PC-3 (cell line): Measurements from ENCODE around the gene ADD3. TPM values are rescaled to one million over a fixed set of nuclear protein-coding genes. Genes with fewer than 3 reads are reported as not detected.

ENCODE experiments used
- ATAC-seq: fragments of 200-7000 bp; cut with Tn5 transposase; 2 replicates; pipeline ENCODE4 v1.9.1; 2020; ENCODE audit warnings: mild to moderate bottlenecking, moderate library complexity
- BruUV-seq: library from RNA; stranded (reverse); fragments of 400-500 nt; replicated peaks from 2 replicates; lab custom pipeline; 2021; lab: Mats Ljungman, UMichigan
- CTCF ChIA-PET: fragments of 300-600 bp; sonication (Branson Sonifier 250); formaldehyde crosslinking; loops from one replicate; lab custom pipeline; 2022; ENCODE audit warnings: antibody characterized with exemption; lab: Charles Lee
- POLR2A ChIA-PET: fragments of 300-600 bp; sonication (Branson Sonifier 250); formaldehyde crosslinking; loops from one replicate; lab custom pipeline; 2022; ENCODE audit warnings: antibody characterized with exemption; ENCODE audit not compliant: unreplicated experiment; lab: Charles Lee
- DNase-seq: peaks from one replicate; pipeline ENCODE4 v3.0.0-alpha.2; 2015
- H2AFZ ChIP-seq: fragments of 300-600 bp; sonication (generic); 2 replicates; pipeline ENCODE4 v1.6.0; 2016; ENCODE audit warnings: antibody characterized with exemption, low read length
- H3F3A ChIP-seq: fragments of 300-600 bp; sonication (generic); one replicate; pipeline ENCODE4 v1.6.0; 2017; ENCODE audit warnings: antibody characterized with exemption, low read length, control low read depth, mild to moderate bottlenecking; ENCODE audit not compliant: unreplicated experiment
- H3K27ac ChIP-seq: fragments of 300-600 bp; sonication (generic); 2 replicates; pipeline ENCODE4 v1.5.1; 2016; ENCODE audit warnings: mild to moderate bottlenecking, low read length
- H3K27me3 ChIP-seq: fragments of 300-600 bp; sonication (generic); 2 replicates; pipeline ENCODE4 v1.6.1; 2016; ENCODE audit warnings: low read length, mixed read lengths
- H3K36me3 ChIP-seq: fragments of 300-600 bp; sonication (generic); 2 replicates; pipeline ENCODE4 v1.6.1; 2016; ENCODE audit warnings: low read depth, mixed run types, low read length, mixed read lengths
- H3K4me1 ChIP-seq: fragments of 300-600 bp; sonication (generic); 2 replicates; pipeline ENCODE4 v1.5.1; 2016; ENCODE audit warnings: low read length; ENCODE audit not compliant: insufficient read depth
- H3K4me2 ChIP-seq: fragments of 300-600 bp; sonication (generic); 2 replicates; pipeline ENCODE4 v1.6.0; 2016; ENCODE audit warnings: low read length
- H3K4me3 ChIP-seq: fragments of 300-600 bp; sonication (generic); 2 replicates; pipeline ENCODE4 v1.5.1; 2016; ENCODE audit warnings: mild to moderate bottlenecking, low read length, mixed read lengths
- H3K79me2 ChIP-seq: fragments of 300-600 bp; sonication (generic); 2 replicates; pipeline ENCODE4 v1.6.1; 2017; ENCODE audit warnings: low read length, mixed read lengths
- H3K9ac ChIP-seq: fragments of 300-600 bp; sonication (generic); 2 replicates; pipeline ENCODE4 v1.6.0; 2016; ENCODE audit warnings: mild to moderate bottlenecking, low read length
- H3K9me2 ChIP-seq: fragments of 300-600 bp; sonication (generic); replicated peaks from 2 replicates; pipeline ENCODE4 v1.6.1; 2016; ENCODE audit warnings: mixed run types, low read length, mixed read lengths
- H3K9me3 ChIP-seq: fragments of 300-600 bp; sonication (generic); 2 replicates; pipeline ENCODE4 v1.6.1; 2016; ENCODE audit warnings: low read length, mixed read lengths
- H4K20me1 ChIP-seq: fragments of 300-600 bp; sonication (generic); 2 replicates; pipeline ENCODE4 v1.6.1; 2016; ENCODE audit warnings: low read length, mixed read lengths
- CTCF ChIP-seq: fragments of 300-600 bp; sonication (generic); conservative IDR thresholded peaks from 2 replicates; pipeline ENCODE4 v1.5.1; 2017; ENCODE audit warnings: antibody characterized with exemption, low read depth, mild to moderate bottlenecking, low read length
- EZH2 ChIP-seq: fragments of 300-600 bp; sonication (generic); IDR thresholded peaks from one replicate; pipeline ENCODE4 v1.6.1; 2017; ENCODE audit warnings: antibody characterized with exemption, mild to moderate bottlenecking, low read length; ENCODE audit not compliant: unreplicated experiment
- EZH2phosphoT487 ChIP-seq: fragments of 300-600 bp; sonication (generic); IDR thresholded peaks from 2 replicates; pipeline ENCODE4 v1.6.1; 2018; ENCODE audit warnings: mild to moderate bottlenecking, antibody characterized with exemption, low read length, borderline replicate concordance
- intact Hi-C: fragments of 100-400 bp; cut with micrococcal nuclease; formaldehyde crosslinking; loops from 2 replicates; pipeline ENCODE4 v1.9.0; 2023
- total RNA-seq: library from RNA; depleted of rRNA; stranded (reverse); fragments of >200 nt; gene quantifications from 2 replicates; pipeline ENCODE4 v1.2.3, GENCODE V29; 2014

ADD3 gene
- total RNA-seq, 1 experiment from 2014 or later = 25.7 TPM

GRCh38 chr10:110010486-110011378 is 2.9 kb downstream of the ADD3 start:
- intact Hi-C loops = no loop called here
- ChIA-PET CTCF (no interaction called here), POLR2A (interaction anchor here (0.6 kb wide), 1 partner anchor 451 kb away, joined by 3 read pairs; no protein-coding TSS in a partner anchor)
- Histone ChIP-seq H3K27ac (no peak overlapping the region), H3K27me3 (no peaks in the 10 kb centered on the region), H3K79me2 (peaks cover 67% of the 10 kb centered on the region), H3K36me3 (no peaks in the 10 kb centered on the region), H3K4me2 (peak overlapping the region; percentile 100), H3K9ac (no peak overlapping the region), H3K9me3 (no peaks in the 10 kb centered on the region), H4K20me1 (no peaks in the 10 kb centered on the region), H3K4me1 (peaks cover 38% of the 10 kb centered on the region), H3K4me3 (no peak overlapping the region; the same call in 1 of the 2 replicates), H2AFZ (no peak overlapping the region), H3F3A (no peaks in the 10 kb centered on the region), H3K9me2 (no peaks in the 10 kb centered on the region)
- TF ChIP-seq EZH2 (no peak), CTCF (no peak), EZH2phosphoT487 (no peak)
- DNase-seq (no peak), ATAC-seq (no peak)
- no TSS peak for BruUV-seq

GRCh38 chr10:110011681-110012080 is 3.9 kb downstream of the ADD3 start:
- Histone ChIP-seq H4K20me1 (no peaks in the 10 kb centered on the region), H3K9me3 (no peaks in the 10 kb centered on the region), H3K4me1 (peaks cover 38% of the 10 kb centered on the region), H3K4me3 (no peak overlapping the region), H2AFZ (no peak overlapping the region), H3K9me2 (no peaks in the 10 kb centered on the region), H3K27ac (no peak overlapping the region), H3K79me2 (peaks cover 74% of the 10 kb centered on the region), H3K9ac (no peak overlapping the region), H3K27me3 (no peaks in the 10 kb centered on the region), H3F3A (no peaks in the 10 kb centered on the region), H3K36me3 (no peaks in the 10 kb centered on the region), H3K4me2 (peak overlapping the region; percentile 100)
- ChIA-PET POLR2A (no interaction called here), CTCF (no interaction called here)
- TF ChIP-seq EZH2 (no peak), EZH2phosphoT487 (no peak), CTCF (no peak)
- DNase-seq (peak; percentile 52), ATAC-seq (no peak)
- BruUV-seq = no TSS peak
- intact Hi-C loops = no loop called here
